Smooth muscle cell of the brain vasculature (primary cell): ENCODE results near the gene CNOT6.
"Not testable (repeated sequence)": the region's sequence is repeated elsewhere in the genome, so short reads cannot be mapped to it uniquely, and the experiment has no call there.

Experiments
- DNase-seq: peaks from one replicate; pipeline ENCODE4 v3.0.0-alpha.2; 2012; ENCODE audit warnings: low read depth, low spot score

Gene CNOT6

DNA sequence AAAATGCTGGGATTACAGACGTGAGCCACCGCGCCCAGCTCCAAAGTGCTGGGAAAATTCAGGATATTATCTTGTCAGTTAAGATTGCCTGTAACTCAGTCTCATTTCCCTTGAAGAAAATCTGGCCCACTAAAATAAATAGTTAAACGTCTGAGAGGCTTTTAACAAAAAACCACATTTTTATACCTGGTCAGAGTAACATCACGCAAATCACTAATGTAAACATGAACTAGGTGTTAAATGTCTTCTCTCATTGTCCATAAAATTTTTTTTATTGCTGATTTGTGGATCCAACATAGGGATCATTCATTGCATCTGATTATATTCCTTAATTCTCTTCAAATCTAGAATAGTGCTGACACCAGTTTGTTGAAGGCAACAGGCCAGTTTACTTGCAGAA is 22.3 kb downstream of the CNOT6 start:
- no peak for DNase-seq

DNA sequence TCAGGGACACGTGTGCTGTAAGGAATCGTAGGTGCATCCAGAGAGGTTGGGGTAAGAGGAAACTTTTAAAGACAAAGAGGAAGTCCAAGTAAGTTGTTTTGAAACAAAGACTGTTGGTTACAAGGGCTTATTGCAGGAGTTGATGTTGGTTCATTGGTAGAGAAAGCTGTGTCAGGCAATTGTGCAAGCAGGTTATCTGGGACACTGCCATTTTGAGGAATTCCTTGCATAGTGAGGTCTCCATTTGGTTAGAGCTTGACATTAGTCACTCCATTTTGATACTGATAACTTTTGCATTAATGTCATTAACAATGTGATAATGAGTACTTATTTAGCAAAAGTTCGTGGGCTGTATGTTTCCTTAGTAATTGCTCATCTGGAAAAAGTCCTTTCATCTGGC is 24.9 kb downstream of the CNOT6 start:
- DNase-seq, result no peak

DNA sequence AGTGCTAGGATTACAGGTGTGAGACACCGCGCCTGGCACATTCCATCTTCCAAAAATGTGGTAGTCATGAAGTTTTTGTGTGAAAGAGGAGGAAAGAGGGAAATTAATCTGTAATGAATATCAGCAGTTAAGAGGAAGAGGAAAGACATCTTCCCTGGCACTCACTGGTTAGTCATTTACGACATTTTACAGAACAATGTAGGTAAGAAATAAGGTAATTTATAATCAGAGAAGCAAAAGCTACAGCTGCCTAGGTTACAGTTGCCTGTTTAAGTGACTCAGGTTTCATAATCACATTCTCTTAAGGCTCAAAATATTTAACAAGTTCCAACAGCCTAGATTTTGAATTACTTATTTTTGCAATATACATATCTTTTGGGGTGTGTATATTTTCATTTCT is 26.9 kb downstream of the CNOT6 start:
- no peak for DNase-seq

DNA sequence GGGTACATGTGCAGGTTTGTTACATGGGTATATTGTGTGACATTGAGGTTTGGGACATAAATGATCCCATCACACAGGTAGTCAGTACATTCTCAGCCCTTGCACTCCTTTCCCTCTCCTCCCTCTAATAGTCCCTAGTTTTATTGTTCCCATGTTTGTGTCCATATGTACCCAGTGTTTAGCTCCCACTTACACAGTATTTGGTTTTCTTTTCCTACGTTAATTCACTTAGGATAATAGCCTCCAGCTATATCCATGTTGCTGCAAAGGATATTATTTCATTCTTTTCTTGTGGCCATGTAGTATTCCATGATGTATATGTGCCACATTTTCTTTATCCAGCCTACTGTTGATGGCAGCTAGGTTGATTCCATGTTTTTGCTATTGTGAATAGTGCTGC is 27.4 kb downstream of the CNOT6 start:
- no peak for DNase-seq

DNA sequence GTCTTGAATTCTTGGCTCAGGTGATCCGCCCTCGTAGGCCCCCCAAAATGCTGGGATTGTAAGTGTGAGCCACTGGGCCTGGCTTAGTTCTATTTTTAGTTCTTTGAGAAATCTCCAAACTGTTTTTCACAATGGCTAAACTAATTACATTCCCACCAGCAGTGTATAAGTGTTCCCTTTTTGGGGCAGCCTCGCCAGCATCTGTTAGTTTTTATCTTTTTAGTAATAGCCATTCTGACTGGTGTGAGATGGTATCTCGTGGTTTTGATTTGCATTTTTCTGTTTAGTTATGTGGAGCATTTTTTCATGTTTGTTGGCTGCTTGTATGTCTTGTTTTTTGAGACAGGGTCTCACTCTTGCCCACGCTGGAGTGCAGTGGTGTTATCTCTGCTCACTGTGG is 28.2 kb downstream of the CNOT6 start:
- DNase-seq, result no peak

DNA sequence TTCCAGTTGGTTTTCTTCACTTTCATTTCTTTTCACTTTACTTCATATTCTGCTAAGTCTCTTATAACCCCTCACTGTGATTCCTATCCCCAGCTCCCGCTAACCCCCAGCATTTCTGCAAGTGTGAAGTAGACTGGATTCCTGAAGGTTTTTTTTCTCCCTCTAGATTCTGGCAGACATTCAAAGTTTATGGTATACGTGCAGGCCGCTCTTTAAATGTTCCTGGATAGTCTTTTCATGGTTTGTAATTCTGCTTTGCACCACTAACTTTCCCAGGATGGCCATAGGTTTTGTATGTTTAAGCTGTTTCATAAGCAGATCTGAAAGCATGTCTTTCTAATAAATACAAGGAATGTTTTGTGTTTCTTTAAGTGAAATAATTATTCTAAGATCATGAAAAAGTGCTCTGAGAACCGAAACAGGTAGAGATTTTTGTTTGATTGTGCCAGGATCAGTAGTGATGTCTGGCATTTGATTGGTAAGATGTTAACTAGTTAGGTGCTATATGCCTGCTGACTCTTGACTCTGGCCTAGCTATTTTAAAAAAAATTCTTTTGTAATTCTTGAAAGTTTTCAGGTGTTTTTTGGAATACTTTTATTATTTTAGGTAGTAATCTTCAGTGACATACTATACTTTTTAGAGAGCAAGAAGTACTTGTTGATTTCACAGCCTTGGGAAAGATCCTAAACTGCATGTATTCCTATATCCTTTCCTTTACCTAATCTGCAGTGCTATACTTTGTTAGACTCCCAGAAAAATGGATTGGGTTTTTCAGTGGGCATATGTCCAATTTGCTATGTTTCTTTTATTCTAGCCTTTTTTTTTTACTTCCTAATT is 29.7 kb downstream of the CNOT6 start:
- no peak for DNase-seq

DNA sequence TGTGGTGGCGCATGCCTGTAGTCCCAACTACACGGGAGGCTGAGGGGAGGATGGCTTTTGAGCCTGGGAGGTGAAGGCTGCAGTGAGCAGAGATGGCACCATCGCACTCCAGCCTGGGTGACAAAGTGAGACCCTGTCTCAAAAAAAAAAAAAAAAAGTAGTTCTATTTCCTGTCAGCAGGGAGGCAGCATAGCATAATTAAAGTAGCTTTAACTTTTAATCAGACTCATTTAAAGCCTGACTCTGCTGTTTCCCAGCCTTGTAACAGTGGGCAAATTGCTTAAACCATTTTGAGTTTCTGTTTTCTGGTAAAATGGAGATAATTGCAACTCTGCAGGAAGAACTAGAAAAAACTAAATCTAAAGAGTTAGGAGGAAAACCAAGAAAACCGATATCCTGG is 31.2 kb downstream of the CNOT6 start:
- no peak for DNase-seq

DNA sequence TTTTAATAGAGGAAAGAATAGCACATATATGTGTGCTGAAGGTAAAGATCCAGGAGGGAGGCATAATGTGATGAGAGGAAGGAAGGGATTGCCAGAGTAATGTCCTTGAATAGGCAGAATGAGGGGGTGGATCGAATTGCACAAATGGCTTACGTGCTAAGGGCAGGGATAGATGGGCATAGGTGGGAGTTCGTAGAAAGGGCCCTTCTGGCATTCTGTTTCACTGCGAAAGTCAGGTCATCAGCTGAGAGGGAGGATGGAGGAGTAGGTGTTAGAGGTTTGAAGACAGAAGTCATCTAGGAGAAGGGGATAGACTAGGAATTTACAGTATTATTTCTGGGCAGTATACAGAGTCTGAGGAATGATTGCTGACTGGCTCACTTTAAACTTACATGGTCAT is 32.1 kb downstream of the CNOT6 start:
- no peak for DNase-seq

DNA sequence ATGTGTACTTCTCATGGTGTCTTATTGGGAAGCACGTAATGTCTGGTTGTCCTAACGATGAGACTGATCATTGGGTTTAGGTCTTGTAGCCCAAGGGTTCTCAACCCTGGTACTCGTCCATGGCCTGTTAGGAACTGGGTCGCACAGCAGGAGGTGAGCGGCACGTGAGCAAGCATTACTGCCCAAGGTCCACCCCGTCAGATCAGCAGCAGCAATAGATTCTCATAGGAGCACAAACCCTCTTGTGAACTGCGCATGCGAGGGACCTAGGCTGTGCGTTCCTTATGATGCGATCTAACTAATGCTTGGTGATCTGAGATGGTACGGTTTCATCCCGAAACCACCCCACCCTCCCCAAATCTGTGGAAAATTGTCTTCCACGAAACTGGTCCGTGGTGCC is 33.5 kb downstream of the CNOT6 start:
- DNase-seq, result no peak

DNA sequence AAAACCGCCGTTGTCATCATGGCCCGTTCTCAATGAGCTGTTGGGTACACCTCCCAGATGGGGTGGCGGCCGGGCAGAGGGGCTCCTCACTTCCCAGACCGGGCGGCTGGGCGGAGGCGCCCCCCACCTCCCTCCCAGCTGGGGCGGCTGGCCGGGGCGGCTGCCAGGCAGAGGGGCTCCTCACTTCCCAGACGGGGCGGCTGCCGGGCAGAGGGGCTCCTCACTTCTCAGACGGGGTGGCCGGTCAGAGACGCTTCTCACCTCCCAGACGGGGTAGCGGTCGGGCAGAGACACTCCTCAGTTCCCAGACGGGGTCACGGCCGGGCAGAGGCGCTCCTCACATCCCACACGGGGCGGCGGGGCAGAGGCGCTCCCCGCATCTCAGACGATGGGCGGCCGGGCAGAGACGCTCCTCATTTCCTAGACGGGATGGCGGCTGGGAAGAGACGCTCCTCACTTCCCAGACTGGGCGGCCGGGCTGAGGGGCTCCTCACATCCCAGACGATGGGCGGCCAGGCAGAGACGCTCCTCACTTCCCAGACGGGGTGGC is 36.9 kb downstream of the CNOT6 start:
- not testable (repeated sequence) for DNase-seq

DNA sequence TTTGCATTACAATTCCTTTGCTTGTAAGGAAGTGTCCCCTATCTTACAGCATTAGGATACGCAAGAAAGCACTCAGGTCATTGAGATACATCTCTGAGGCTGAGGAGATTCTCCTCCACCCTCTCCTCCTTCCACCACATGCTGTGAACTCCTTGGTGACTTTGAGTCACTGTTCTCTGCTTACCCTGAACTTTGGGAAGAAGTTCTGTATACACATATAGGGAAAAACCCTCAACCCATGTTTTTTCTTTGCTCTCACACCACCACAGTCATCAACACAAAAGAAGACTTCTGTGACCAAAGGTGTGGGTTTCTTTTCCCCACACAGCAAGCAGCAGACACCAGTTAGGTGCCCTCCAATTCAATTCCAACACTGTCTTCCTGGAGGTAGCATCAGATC is 38.1 kb downstream of the CNOT6 start:
- no peak for DNase-seq

DNA sequence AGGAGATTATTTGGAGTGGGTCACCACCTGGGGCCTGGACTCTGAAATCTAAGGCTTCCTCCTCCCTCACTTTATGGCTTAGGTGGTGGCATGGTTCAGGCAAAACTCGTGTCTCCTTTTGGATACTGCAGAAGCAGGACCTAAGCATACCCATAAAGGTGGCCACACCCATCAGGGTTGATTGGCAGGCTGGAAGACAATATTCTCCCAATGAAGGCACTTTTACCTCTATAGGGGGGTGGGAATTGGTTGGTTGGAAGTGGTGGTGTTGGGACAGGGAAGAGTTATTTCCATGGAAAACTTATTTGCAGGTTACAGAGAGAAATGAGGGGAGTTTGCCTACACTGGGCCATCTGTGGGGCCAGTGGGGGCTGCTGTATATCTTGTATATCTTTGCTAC is 39.7 kb downstream of the CNOT6 start:
- no peak for DNase-seq

DNA sequence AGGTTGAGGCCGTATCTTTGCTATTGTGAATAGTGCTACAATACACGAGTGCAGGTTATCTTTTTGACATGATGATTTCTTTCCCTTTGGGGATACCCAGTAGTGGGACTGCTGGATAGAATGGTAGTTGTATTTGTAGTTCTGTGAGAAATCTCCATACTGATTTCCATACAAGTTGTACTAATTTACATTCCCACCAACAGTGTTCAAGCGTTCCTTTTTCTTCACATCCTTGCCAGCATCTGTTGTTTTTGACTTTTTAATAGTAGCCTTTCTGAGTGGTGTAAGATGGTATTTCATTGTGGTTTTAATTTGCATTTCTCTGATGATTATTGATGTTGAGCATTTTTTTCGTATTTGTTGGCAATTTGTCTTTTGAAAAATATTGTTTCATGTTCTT is 41.4 kb downstream of the CNOT6 start:
- DNase-seq, result no peak

DNA sequence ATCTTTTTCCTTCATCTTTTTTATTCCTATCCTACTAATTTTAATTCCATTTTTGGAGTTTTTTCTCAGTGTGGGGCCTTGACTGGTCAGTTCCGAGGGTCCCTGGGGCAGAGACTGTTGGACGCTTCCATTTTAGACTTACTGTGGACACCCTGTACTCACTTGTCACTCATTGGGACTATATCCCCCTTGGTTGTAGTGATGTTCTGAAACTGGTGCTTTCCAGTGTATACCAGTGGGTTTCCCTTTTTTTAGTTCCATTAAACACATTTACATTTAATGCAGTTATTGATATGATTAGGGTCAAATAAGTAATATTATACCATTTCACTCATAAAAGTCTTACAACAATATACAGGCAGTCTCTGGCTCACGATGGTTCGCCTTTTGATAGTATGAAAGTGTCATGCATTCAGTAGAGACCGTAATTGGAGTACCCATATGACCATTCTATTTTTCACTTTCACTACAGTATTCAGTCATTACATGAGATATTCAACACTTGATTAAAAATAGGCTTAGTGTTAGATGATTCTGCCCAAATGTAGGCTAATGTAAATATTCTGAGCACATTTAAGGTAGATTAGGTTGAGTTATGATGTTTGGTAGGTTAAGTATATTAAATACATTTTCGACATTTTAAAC is 46.0 kb downstream of the CNOT6 start:
- DNase-seq, result no peak

DNA sequence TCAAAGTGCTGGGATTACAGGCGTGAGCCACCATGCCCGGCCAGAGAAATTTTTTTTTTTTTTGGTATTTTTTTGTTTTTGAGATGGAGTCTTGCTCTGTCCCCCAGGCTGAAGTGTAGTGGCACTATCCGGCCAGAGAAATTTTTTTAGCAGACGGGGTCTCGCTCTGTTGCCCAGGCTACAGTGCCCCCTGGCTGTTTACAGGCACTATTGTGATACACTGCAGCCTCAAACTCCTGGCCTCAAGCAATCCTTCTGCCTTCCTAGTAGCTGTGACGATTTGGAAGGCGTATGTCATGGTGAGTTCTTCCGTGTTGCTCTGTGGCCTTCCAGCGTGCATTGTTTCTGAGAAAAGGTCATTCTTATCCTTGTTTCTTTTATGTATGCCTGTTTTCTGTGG is 47.5 kb downstream of the CNOT6 start:
- no peak for DNase-seq

DNA sequence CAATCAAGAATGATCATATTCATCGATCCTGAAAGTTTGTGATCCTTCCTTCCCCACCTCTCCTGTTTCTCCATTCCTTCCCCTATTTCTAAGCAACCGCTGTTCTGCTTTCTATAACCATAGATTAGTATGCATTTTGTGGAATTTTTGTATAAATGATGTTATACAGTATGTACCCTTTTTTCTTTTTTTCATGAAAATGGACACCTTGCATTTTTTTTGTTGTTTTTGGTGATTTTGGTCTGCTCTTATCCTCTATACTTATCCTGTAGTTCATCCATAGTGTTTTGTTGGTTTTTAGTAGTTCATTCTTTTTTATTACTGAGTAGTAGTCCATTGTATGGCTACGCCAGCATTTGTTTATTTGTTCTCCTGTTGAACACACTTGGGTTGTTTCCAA is 51.1 kb downstream of the CNOT6 start:
- no peak for DNase-seq

DNA sequence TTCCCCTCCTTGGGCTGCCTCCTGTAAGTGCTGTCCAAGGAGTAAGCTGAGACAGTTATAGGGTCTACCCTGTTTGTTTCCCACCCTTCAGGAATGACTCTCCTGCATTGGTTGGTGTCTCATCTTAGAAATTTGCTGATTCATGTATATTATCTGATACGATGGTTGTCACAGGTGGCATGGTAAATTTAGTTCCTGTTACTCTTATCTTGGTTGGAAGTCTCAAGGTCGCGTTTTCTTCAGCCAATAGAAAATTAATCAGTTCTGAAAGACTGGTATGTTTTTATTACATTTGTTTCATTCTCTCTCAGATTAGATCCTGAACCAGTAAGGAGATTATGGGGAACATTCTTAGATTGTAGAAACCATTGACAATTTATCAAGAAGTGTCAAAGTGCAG is 54.4 kb downstream of the CNOT6 start:
- no peak for DNase-seq

DNA sequence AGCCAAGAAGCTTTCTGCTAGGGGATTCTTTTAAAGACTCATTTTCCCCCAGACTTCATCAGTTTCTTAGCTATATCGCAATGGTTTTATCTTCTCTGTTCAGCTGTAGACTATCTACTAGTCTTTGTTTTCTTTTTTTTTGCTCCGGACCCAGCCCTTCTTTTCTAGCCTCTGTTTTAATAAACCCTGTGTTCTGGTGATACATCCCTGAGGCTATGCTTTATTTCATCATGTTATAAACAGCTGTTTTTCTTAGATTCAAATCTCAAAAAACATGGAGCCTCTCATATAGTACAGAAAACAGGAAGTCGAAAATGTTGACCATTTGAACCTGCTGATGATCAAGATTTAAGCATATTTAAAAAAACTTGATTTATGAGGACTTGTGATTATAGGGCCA is 59.4 kb downstream of the CNOT6 start:
- no peak for DNase-seq

DNA sequence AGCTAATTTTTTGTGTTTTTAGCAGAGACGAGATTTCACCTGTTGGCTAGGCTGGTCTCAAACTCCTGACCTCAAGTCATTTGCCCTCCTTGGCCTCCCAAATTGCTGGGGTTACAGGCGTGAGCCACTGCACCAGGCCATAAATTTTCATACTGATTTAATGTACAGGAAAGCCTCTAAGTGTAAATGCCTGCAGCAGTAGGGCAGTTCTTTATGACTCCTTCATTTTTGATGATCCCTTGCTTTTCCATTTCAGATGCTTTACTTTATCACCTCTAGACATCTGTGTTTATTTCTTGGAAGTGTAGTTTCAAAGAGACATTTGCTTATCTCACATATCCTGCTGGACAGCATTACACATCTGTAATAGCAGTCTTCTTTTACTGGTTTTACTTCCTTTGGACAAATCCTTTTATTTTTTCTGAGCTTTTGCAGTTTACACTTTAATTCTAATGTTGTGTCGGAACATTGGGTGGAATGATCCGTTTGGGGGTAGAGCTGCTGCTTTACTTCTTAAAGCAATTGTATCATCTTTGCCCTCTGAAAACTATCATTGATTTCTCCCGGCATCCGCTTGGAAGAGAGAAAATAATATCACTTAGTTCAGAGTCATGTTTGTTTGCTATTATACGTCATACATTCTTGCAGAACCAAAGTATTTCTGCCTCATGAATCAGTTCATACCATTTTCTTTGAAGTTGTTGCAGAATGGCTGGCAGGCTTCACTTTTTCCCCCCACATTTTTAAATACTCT is 61.2 kb downstream of the CNOT6 start:
- no peak for DNase-seq

DNA sequence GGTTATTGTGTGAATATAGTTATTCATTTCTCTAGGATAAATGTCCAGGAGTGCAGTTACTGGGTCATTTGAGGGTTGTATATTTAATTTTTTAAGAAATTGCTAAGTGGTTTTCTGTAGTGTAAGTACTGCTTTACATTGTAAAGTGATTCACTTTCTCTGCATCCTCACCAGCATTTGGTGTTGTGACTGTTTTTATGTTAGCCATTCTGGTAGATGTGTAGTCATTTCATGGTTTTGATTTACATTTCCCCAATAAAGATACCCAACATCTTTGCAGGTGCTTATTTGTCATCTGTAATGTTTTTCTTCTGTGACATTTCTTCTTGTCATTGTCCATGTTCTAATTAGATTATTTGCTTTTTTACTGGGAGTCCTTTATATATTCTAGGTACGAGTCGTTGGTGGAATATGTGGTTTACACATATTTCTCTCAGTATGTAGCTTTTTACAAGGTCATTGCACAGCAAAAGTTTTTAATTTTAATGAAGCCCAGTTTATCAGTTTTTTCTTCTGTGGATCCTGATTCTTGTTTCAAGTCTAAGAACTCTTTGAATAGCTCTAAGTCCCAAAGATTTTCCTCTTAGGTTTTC is 63.1 kb downstream of the CNOT6 start:
- DNase-seq, result no peak

DNA sequence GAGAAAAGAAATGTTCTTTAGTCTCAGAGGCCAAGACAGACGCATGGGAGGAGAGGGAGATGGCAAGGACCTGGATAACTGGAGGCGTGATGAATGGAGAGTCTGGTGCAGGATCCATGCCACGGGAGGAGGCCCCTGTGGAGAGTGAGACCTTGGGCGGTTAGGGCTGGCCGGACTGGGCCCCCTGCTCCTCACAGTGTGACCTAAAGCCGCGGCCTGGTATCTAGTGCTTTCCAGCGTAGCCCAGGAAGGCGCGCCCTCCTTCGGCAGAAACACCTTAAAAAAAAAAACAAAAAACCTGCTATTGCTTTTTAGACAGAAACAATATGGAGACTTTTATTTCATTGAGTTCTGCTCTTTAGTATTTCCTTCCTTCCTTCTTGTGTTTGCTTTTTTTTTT is 64.1 kb downstream of the CNOT6 start:
- no peak for DNase-seq

DNA sequence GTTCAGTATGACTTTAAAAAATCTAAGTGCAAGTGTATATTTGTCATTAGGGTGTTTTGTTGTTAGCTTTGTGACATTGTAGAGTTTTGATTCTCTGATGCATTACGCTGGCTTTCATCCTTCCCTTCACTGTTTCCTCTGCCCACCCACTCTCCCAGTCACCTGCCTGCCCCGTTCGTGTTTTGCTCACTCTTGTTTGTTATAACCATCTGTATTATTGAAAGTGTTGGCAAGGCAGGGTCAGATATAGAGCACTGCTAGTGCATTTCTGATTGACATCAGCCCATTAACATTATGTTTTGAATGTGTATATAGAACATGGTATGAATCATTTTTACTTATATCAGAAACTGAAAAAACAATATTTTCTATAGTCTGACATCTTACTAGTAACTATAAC is 69.8 kb downstream of the CNOT6 start:
- no peak for DNase-seq
